Liver (tissue), 9 donors: ENCODE data around the gene CDC42BPA. TPM values are rescaled to one million over a fixed set of nuclear protein-coding genes. Genes with fewer than 3 reads are reported as not detected.
A peak's percentile ranks its signal among the peaks of the same experiment; 100 is the strongest.

ENCODE experiments used
- DNase-seq: peaks from one replicate; pipeline ENCODE4 v3.0.0-alpha.2; 2017; ENCODE audit warnings: low spot score
- H3K27ac ChIP-seq, 2 donors: one replicate each; pipeline ENCODE4 v1.7.0; 2013; ENCODE audit warnings: inconsistent platforms in 2 of 2, low read length in 2 of 2, control low read depth in 1 of 2, low read depth in 1 of 2, mild to moderate bottlenecking in 1 of 2
- H3K27me3 ChIP-seq, 4 donors: one replicate each; pipeline versions ENCODE4 v1.6.1 to v1.7.0; 2013; ENCODE audit warnings: low read length in 3 of 4, inconsistent platforms in 1 of 4, mild to moderate bottlenecking in 1 of 4, moderate library complexity in 1 of 4; ENCODE audit not compliant: control insufficient read depth in 4 of 4, insufficient read depth in 4 of 4
- H3K36me3 ChIP-seq, 4 donors: one replicate each; pipeline versions ENCODE4 v1.6.1 to v1.7.0; 2013; ENCODE audit warnings: low read length in 3 of 4, mild to moderate bottlenecking in 3 of 4, low read depth in 1 of 4, moderate library complexity in 1 of 4; ENCODE audit not compliant: control insufficient read depth in 4 of 4, insufficient read depth in 3 of 4
- H3K4me1 ChIP-seq, 4 donors: one replicate each; pipeline versions ENCODE4 v1.6.1 to v1.7.0; 2013; ENCODE audit warnings: low read length in 3 of 4, mild to moderate bottlenecking in 3 of 4, moderate library complexity in 1 of 4; ENCODE audit not compliant: control insufficient read depth in 4 of 4, insufficient read depth in 4 of 4
- H3K4me3 ChIP-seq, 3 donors: one replicate each; pipeline versions ENCODE4 v1.6.1 to v1.7.0; 2013; ENCODE audit warnings: low read length in 3 of 3, control low read depth in 1 of 3, low read depth in 1 of 3, mild to moderate bottlenecking in 1 of 3
- H3K9ac ChIP-seq, 2 donors: one replicate each; pipeline ENCODE4 v1.7.0; 2013; ENCODE audit warnings: low read length in 2 of 2, mild to moderate bottlenecking in 2 of 2, moderate library complexity in 2 of 2, control low read depth in 1 of 2, low read depth in 1 of 2
- H3K9me3 ChIP-seq, 4 donors: one replicate each; pipeline versions ENCODE4 v1.6.1 to v1.7.0; 2013; ENCODE audit warnings: low read length in 3 of 4; ENCODE audit not compliant: control insufficient read depth in 4 of 4
- CTCF ChIP-seq: fragments of 150-350 bp; IDR thresholded peaks from 2 replicates; pipeline ENCODE4 v1.5.1; 2017; ENCODE audit warnings: improper control_type of control experiment, low read depth, low read length; ENCODE audit not compliant: missing input control
- FOXA1 ChIP-seq: IDR thresholded peaks from 2 replicates; pipeline ENCODE4 v1.6.1; 2016; ENCODE audit warnings: antibody characterized with exemption
- HNF4A ChIP-seq, 2 donors: conservative IDR thresholded peaks; 2 replicates each; pipeline ENCODE4 v1.6.1; 2016; ENCODE audit warnings: antibody characterized with exemption in 2 of 2, mild to moderate bottlenecking in 2 of 2
- MAX ChIP-seq: IDR thresholded peaks from 2 replicates; pipeline ENCODE4 v1.6.1; 2016; ENCODE audit warnings: antibody characterized with exemption
- REST ChIP-seq: IDR thresholded peaks from 2 replicates; pipeline ENCODE4 v1.6.1; 2016; ENCODE audit warnings: antibody characterized with exemption, mild to moderate bottlenecking
- YY1 ChIP-seq: IDR thresholded peaks from 2 replicates; pipeline ENCODE4 v1.6.1; 2016; ENCODE audit warnings: antibody characterized with exemption, mild to moderate bottlenecking
- WGBS: extraction: QIAGEN DNeasy Blood & Tissue Kit; methylation state at CpG from one replicate; pipeline ENCODE4 v1.1.7; 2013; 5-methylcytosine and 5-hydroxymethylcytosine counted together
- polyA plus RNA-seq, 2 donors: library from polyadenylated mRNA; stranded (reverse) in 1 of 2; unstranded in 1 of 2; fragments of 200-250 nt in 1 of 2; fragments of >200 nt in 1 of 2; fragmentation: Nextera tagmentation in 1 of 2; extraction: Ambion mirVana in 1 of 2; gene quantifications; one replicate each; pipeline versions ENCODE4 v1.2.1 to v1.2.3, GENCODE V29; 2013 to 2015
- total RNA-seq, 2 donors: library from RNA; depleted of rRNA; stranded (reverse); fragments of >200 nt; gene quantifications; one replicate each; pipeline ENCODE4 v1.2.3, GENCODE V29; 2014
- donor health status: healthy.
- donor health status: healthy.
- donor health status: healthy.
- donor health status: healthy.
- donor health status: healthy.

Gene CDC42BPA
- total and polyA plus RNA-seq, 4 donors, result 5.8 to 39.9 (median 24.3) TPM

GRCh38 chr1:227245613-227246320, 72.5 kb downstream of the CDC42BPA start (continued):
- TF ChIP-seq REST, result no peak
- TF ChIP-seq FOXA1, result no peak
- TF ChIP-seq HNF4A (conservative IDR thresholded peaks at IDR 0.05), result no peak

GRCh38 chr1:227244339-227245118, 73.8 kb downstream of the CDC42BPA start:
- H3K9ac ChIP-seq, result no peak overlapping the region
- no peaks in the 10 kb centered on the region for H3K36me3 ChIP-seq
- DNase-seq, result no peak
- no peaks in the 10 kb centered on the region for H3K9me3 ChIP-seq
- no peaks in the 10 kb centered on the region for H3K27me3 ChIP-seq
- peaks cover 8 to 34% (median 14%) of the 10 kb centered on the region in 4 donors for H3K4me1 ChIP-seq
- H3K4me3 ChIP-seq, result no peak overlapping the region
- TF ChIP-seq MAX, result no peak
- no peak for TF ChIP-seq CTCF
- peak overlapping the region; percentile 80 for H3K27ac ChIP-seq
- 95% methylated on average over 2 of the region's 2 CpGs for WGBS

- TF ChIP-seq HNF4A (conservative IDR thresholded peaks at IDR 0.05) (peak in 1 of 2 donors; percentile 2), YY1 (peak; percentile 75), REST (no peak)
- H3K4me3 ChIP-seq, result peak overlapping the region; percentile 40 to 70 (median 44)
- 44% methylated on average over 2 of the region's 2 CpGs for WGBS
- H3K27me3 ChIP-seq, result no peaks in the 10 kb centered on the region
- H3K9me3 ChIP-seq, result no peaks in the 10 kb centered on the region
- DNase-seq, result no peak
- peak overlapping the region; percentile 80 for H3K27ac ChIP-seq
- H3K4me1 ChIP-seq, result peaks cover 8 to 37% (median 14%) of the 10 kb centered on the region in 4 donors
- H3K9ac ChIP-seq, result peak overlapping the region; percentile 56 to 78
- no peaks in the 10 kb centered on the region for H3K36me3 ChIP-seq
Measured at GRCh38 chr1:227242811-227243682, 75.2 kb downstream of the CDC42BPA start.
